Transverse colon (tissue), 3 donors: ENCODE measurements around the gene ZNF296.

ENCODE experiments used
- CTCF ChIP-seq, 5 experiments: fragments of 200-600 bp in 3 of 5; fragments of 450-650 bp in 2 of 5; sonication (generic) in 3 of 5; IDR thresholded peaks; 1 replicate in 2 of 5; 2 replicates in 3 of 5; pipeline ENCODE4 v1.5.1; 2016 to 2017; ENCODE audit warnings: antibody characterized with exemption in 5 of 5, inconsistent platforms in 3 of 5, mild to moderate bottlenecking in 2 of 5, moderate library complexity in 1 of 5
- EP300 ChIP-seq: sonication (generic); formaldehyde crosslinking; IDR thresholded peaks from one replicate; pipeline ENCODE4 v1.6.1; 2017; ENCODE audit warnings: antibody characterized with exemption, low read depth
- POLR2A ChIP-seq: fragments of 450-650 bp; IDR thresholded peaks from one replicate; pipeline ENCODE4 v1.6.1; 2016; ENCODE audit warnings: antibody characterized with exemption, mild to moderate bottlenecking, moderate library complexity

GRCh38 chr19:45071545-45071938, 4.7 kb downstream of the ZNF296 start:
- TF ChIP-seq POLR2A: no peak
- no peak for TF ChIP-seq CTCF (IDR thresholded peaks at IDR 0.05)
- TF ChIP-seq EP300: no peak
